ENCODE measurements around the gene SDR9C7. TPM values are rescaled to one million over a fixed set of nuclear protein-coding genes. Genes with fewer than 3 reads are reported as not detected.
"Not testable (repeated sequence)": the region's sequence is repeated elsewhere in the genome, so short reads cannot be mapped to it uniquely, and the experiment has no call there.

SDR9C7 gene
- total RNA-seq = under 1 TPM in 1 of 9 donors, not detected in 8; 0.06 TPM
- polyA plus RNA-seq = not detected
- long read RNA-seq, donor 1 = 0 reads
- long read RNA-seq, donor 2 = 0 reads
- long read RNA-seq, donor 3 = 0 reads
- long read RNA-seq, donor 4 = 0 reads
- long read RNA-seq, donor 5 = 0 reads
- long read RNA-seq, donor 6 = 0 reads
- long read RNA-seq, donor 7 = 0 reads
- long read RNA-seq, donor 8 = 0 reads
- long read RNA-seq, donor 9 = 0 reads
- long read RNA-seq, donor 10 = 0 reads

- 89 to 97% (median 92%) methylated on average over 12 to 15 of the region's 15 CpGs for WGBS, 4 donors
- TF ChIP-seq POLR2A (IDR thresholded peaks at IDR 0.05) = no peak
- no peak for TF ChIP-seq CTCF (IDR thresholded peaks at IDR 0.05)
- Histone ChIP-seq H3K27me3 (no peaks in the 10 kb centered on the region), H3K27ac (no peak within 1 kb of the TSS), H3K4me1 (replicated peaks in 1 of 2) (peaks cover 0 to 16% of the 10 kb centered on the region in 2 donors), H3K9me3 (replicated peaks in 1 of 3) (no peaks in the 10 kb centered on the region), H3K4me3 (no peak within 1 kb of the TSS), H3K36me3 (replicated peaks in 1 of 2) (no peaks in the 10 kb centered on the region)
- DNase-seq = no peak
- intact Hi-C loops (cut with DNase I) = no loop called here
Observed at GRCh38 chr12:56933826-56934625, at the start of gene SDR9C7. Gene SDR9C7, minus strand, starts transcription at chr12:56934408. Its CDS starts 147 bp downstream, at chr12:56934261.

GRCh38 chr12:56983386-56983785, 49.2 kb upstream of the SDR9C7 start:
- Histone ChIP-seq H3K36me3 (replicated peaks in 1 of 2) (no peaks in the 10 kb centered on the region), H3K9me3 (replicated peaks in 1 of 3) (no peaks in the 10 kb centered on the region), H3K4me1 (replicated peaks in 1 of 2) (peaks cover 4 to 9% of the 10 kb centered on the region in 2 donors), H3K27me3 (no peaks in the 10 kb centered on the region), H3K27ac (no peak overlapping the region), H3K4me3 (no peak overlapping the region)
- 74 to 81% (median 81%) methylated on average over 4 of the region's 4 CpGs; no CpG with 5 or more reads in 1 of the 4 donors for WGBS, 4 donors
- intact Hi-C loops (cut with DNase I) = no loop called here
- TF ChIP-seq POLR2A (IDR thresholded peaks at IDR 0.05) (no peak), CTCF (IDR thresholded peaks at IDR 0.05) (no peak)
- no peak for DNase-seq

DNA sequence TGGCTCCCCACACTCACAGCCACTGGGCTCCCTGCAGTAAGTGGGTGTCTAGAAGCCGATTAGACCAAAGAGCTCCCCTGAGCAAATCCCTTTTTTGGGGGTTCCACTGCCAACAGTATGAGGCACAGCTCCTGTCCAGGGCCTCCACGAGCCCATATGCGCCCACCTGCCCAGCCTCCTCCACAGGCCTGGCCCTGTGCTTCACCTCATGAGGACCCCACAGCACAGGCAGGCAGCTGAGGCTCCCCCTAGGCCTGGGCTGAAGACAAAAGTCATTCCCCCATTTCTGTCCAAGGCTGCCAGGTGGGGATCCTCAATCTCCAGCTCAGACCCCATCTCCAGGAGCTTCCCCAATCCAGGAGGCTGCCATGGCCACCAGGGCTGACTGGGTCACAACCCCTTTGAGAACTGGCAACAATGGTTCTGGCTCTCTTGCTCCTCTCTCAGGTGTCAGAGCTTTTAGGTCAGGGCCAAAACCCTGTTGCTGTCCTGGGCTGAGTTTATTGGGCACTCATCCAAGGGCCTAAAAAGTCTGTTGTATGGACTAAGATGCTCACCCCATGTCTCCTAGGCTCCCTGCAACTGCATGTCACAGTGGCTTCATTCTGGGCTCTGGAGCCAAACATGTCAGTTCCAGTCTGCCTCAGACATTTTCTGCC, 48.5 kb upstream of the SDR9C7 start:
- H3K27me3 ChIP-seq; H3K9me3 ChIP-seq (replicated peaks in 1 of 3); H3K36me3 ChIP-seq (replicated peaks in 1 of 2); H3K4me3 ChIP-seq; H3K4me1 ChIP-seq (replicated peaks in 1 of 2); H3K27ac ChIP-seq; intact Hi-C loops (cut with DNase I); DNase-seq: not testable (repeated sequence)
- WGBS, 4 donors = 84 to 100% (median 92%) methylated on average over 2 to 3 of the region's 3 CpGs; no CpG with 5 or more reads in 1 of the 4 donors

DNA sequence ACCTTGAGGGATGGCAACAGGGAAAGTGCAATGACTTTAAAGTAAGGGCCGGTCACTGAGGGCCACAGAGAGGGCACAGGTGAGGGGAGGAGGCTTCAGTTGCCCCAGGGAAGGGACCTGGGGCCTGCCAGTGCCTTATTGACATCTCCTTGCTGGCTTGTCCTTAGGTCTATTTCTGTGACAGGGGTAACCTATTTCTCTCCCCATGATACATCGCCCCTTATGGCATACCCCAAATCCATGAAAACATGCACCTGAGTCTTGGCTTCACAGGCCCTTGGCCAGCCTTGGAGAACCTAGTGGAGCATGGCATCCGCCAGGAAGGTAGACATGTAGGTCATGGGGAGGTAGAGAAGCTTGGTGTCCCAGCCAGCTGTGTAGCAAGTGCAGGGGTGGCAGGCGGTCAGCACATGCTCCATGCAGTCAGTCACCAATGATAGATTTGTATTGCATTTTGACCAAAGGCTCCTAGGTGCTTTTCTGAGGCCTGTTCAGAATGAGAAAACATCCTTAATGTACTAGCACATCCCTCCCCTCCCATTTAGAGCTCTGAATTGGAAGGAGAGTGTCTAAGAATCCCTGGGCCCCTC, 46.8 kb upstream of the SDR9C7 start:
- no peaks in the 10 kb centered on the region for H3K4me1 ChIP-seq (replicated peaks in 1 of 2)
- no peaks in the 10 kb centered on the region for H3K27me3 ChIP-seq
- no peaks in the 10 kb centered on the region for H3K36me3 ChIP-seq (replicated peaks in 1 of 2)
- H3K9me3 ChIP-seq (replicated peaks in 1 of 3) = no peaks in the 10 kb centered on the region
- intact Hi-C loops (cut with DNase I) = no loop called here
- WGBS, 4 donors = 91 to 100% (median 97%) methylated on average over 3 to 4 of the region's 4 CpGs
- H3K4me3 ChIP-seq = no peak overlapping the region
- no peak for DNase-seq
- TF ChIP-seq POLR2A (IDR thresholded peaks at IDR 0.05) (no peak), CTCF (IDR thresholded peaks at IDR 0.05) (no peak)
- no peak overlapping the region for H3K27ac ChIP-seq
